ENCODE results near the gene CACNA1H.

Gene CACNA1H

DNA sequence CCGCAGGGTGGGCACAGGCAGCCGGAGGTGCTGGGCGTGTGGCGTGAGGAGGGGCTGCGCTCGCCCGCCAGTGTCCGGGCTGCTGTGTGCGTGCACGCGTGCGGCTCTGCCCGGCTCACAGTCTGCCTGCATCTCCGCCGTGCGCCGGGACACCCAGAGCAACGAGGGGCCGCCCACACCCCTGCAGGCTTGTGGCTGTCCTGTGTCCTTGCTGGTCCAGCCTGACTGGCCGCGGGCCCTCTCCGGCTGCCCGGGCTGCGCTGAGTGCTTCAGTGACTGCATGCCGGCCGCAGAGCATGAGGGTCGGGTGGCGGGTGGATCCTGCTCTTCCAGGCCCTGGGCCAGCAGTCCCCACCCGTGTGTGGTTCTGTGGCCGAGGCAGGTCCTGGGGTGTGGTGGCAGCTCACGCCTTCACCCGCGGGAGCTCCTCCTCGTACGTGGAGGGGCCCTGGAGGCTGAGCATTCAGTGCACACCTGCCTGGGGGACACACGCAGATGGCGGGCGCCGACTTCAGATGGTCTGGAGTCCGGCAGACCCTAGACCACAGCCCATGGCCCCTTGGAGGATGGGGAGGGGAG is 59.8 kb downstream of the CACNA1H start:
- TF ChIP-seq, protein P1, sequence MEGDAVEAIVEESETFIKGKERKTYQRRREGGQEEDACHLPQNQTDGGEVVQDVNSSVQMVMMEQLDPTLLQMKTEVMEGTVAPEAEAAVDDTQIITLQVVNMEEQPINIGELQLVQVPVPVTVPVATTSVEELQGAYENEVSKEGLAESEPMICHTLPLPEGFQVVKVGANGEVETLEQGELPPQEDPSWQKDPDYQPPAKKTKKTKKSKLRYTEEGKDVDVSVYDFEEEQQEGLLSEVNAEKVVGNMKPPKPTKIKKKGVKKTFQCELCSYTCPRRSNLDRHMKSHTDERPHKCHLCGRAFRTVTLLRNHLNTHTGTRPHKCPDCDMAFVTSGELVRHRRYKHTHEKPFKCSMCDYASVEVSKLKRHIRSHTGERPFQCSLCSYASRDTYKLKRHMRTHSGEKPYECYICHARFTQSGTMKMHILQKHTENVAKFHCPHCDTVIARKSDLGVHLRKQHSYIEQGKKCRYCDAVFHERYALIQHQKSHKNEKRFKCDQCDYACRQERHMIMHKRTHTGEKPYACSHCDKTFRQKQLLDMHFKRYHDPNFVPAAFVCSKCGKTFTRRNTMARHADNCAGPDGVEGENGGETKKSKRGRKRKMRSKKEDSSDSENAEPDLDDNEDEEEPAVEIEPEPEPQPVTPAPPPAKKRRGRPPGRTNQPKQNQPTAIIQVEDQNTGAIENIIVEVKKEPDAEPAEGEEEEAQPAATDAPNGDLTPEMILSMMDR (IDR thresholded peaks at IDR 0.05), result no peak
- Histone ChIP-seq H3K4me3 (no peak overlapping the region), H3K27ac (no peak overlapping the region)
- DNase-seq (ENCODE audit: low spot score), result no peak

DNA sequence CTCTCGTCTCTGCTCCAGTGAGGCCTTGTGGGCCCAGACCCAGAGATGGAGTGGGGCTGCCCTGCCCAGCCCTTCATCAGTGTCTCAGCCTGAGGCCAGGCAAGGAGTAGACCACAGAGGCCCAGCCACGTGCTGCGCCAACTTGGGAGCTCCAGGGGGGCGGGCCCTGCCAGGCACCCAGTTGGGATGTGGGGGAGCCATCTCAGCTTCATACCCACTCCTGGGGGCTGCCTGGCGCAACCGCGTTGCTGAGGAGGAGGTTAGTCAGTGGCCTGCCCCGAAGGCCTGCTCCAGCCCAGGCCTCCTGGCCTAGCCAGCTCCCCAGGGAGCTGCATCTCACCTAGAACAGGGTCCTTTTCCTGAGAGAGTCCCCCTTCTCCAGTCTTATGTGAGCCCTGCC is 60.3 kb downstream of the CACNA1H start:
- no peak overlapping the region for H3K4me3 ChIP-seq
- TF ChIP-seq, protein P1 (IDR thresholded peaks at IDR 0.05), result no peak
- no peak overlapping the region for H3K27ac ChIP-seq
- DNase-seq (ENCODE audit: low spot score), result no peak

DNA sequence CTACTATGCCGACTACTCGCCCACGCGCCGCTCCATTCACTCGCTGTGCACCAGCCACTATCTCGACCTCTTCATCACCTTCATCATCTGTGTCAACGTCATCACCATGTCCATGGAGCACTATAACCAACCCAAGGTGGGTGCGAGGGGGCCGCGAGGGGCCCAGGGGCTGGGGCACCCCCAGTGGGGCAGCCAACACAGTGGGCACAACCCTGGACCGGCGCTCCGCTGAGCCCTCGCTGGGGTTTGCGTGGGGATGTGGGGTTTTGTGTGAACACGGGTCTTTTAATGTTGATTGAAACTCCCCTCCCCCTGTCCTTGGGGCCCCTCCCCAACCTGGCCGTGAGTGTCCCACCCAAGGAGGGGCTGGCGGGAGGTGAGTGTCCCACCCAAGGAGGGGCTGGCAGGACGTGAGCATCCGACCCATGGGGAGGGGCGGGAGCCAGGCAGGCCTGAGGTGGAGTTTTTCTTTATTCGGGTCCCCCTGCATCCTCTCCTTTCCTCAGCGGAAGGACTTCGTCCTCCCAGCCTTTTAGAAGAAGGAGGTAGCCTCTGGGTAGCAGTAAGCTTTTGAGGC is 61.0 kb downstream of the CACNA1H start:
- Histone ChIP-seq H3K27ac (no peak overlapping the region), H3K4me3 (no peak overlapping the region)
- TF ChIP-seq, protein P1 (IDR thresholded peaks at IDR 0.05), result no peak
- no peak for DNase-seq (ENCODE audit: low spot score)

DNA sequence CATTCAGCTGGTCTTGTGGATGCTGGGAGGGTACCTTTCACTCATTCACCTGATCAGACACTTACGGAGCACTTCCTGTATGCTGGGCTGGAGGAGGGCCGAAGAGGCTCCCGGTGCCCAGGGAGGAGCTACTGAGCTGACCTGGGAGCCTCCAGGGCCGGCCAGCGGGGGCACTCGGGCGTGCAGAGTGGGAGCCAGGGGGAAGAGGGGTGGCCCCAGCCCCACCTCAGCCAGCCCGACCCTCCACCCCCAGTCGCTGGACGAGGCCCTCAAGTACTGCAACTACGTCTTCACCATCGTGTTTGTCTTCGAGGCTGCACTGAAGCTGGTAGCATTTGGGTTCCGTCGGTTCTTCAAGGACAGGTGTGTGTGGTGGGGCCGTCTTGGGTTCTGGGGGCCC is 61.8 kb downstream of the CACNA1H start:
- DNase-seq (ENCODE audit: low spot score), result no peak
- TF ChIP-seq, protein P1 (IDR thresholded peaks at IDR 0.05), result no peak
- Histone ChIP-seq H3K4me3 (no peak overlapping the region), H3K27ac (no peak overlapping the region)

DNA sequence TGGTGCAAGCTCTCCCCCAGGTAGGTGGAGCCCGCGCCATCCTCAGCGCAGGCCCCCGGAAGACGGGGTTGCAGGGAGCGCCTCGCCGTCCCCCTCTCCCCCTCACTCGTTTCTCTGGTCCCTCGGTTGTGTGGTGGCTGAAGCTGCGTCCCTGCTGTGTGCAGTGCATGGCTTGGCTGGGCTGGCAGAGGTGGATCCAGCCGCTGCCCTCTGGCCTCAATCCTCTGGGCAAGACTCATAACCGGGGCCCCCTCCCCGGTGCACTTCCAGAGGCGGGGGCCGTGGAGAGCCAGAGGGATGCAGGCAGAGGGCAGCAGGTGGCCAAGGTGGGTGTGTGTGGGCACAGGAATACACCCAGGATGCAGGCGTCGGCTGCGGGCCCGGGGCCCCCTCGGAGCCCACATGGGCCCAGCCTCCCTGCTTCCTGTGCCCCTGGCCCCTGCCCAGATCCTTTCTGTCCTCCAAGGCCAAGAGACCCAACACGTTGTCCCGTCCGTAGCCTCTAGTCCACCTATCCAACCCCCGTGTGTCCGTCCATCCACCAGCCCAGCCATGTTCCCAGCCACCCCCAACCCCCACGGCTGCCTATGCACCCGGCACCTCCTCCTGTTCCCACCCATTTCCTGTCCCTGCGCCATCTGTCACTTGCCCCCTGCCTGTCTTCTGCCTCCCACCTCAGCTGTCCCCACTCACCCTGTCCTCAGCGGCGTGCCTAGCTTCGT is 62.8 kb downstream of the CACNA1H start:
- TF ChIP-seq, protein P1 (IDR thresholded peaks at IDR 0.05), result no peak
- Histone ChIP-seq H3K27ac (no peak overlapping the region), H3K4me3 (no peak overlapping the region)
- no peak for DNase-seq (ENCODE audit: low spot score)

DNA sequence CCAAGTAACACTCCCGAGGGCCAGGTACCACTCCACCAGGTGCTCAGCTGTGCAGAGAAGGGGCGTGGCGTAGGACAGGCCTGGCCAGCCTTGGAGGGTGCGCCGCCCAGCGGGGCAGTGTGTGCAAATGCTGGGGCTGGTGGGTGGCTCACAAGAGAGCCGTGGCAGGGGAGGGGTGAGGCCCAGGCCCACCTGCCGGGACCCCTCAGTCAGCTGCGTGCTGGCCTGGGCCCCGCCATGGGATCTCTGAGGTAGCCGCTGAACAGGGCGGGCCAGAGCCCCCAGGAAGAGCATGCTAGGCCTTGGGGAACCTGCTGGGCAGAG is 63.4 kb downstream of the CACNA1H start:
- Histone ChIP-seq H3K4me3 (no peak overlapping the region), H3K27ac (no peak overlapping the region)
- TF ChIP-seq, protein P1 (IDR thresholded peaks at IDR 0.05), result no peak
- DNase-seq (ENCODE audit: low spot score), result no peak
